ENCODE measurements around the gene DCTN1.
"Not testable (repeated sequence)": the region's sequence is repeated elsewhere in the genome, so short reads cannot be mapped to it uniquely, and the experiment has no call there.

DCTN1 gene

DNA sequence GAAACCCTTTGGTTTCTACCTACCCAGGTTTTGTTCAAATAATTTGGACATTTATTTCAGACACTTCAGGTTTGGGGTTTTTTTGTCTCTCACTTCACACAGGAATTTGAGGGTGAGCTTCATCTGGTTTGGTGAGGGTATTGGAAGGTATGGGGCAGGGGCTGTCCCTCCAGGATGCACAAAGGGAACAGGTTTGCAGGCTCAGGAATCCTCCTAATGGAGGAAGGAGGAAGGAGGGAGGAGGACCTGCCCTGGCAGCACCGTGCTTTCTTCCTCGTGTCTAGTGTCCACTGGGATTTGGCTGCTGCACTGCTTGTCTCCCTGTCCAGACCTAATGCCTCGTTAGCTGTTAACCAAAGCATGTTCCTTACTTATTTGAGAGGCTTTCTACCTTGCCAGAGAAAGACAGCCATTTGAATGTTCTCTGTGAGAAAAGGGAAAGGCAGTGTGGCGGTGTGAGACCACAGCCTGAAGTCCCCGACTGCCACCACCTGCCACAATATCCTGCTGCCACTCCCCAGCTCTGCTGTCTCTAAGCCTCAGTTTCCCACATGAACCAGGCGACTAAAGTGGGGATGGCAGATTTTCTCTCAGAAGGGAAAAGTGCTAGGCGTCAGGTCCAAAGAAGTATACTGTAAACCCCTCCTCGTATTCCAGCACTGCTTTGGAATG lies 34.7 kb downstream of the DCTN1 start:
- no peak overlapping the region for H3K27ac ChIP-seq (ENCODE audit: low read depth, low read length)
- H3K9me3 ChIP-seq (ENCODE audit: control insufficient read depth, insufficient read depth, low read depth, low read length) = no peaks in the 10 kb centered on the region
- no peaks in the 10 kb centered on the region for H3K36me3 ChIP-seq (ENCODE audit: control insufficient read depth, insufficient read depth, low read length)
- H3K4me3 ChIP-seq (ENCODE audit: low read depth, low read length) = no peak overlapping the region
- no peaks in the 10 kb centered on the region for H3K27me3 ChIP-seq (ENCODE audit: control insufficient read depth, insufficient read depth, low read length)
- no peaks in the 10 kb centered on the region for H3K4me1 ChIP-seq (ENCODE audit: control insufficient read depth, insufficient read depth, low read length)
- no peak overlapping the region for H3K9ac ChIP-seq (ENCODE audit: low read length)

DNA sequence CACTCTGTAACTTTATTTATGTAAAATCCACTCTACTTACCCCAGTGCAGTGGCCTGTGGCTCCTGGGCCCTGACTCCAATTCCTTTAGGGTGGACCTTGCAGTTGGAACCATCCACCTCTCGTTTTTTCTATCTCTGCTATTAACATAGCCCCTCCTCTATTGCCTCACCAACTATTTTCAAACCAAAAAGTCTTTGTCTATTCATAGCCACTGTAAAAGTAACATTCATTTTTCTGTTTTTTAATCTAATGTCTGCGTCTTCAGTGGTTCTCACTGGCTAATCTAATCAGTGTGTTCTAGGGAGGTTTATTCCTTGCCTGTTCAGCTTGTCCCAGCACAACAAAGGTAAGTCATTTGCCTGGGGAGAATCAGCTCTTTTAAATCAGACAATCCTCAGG lies 36.8 kb downstream of the DCTN1 start, which contains the start of gene SLC4A5:
SLC4A5 (minus strand) TSS at position 101 of the 400 bp plus-strand sequence. CDS start 28,393 bp downstream, outside the sequence.
- Histone ChIP-seq H3K4me1 (ENCODE audit: control insufficient read depth, insufficient read depth, low read length) (no peaks in the 10 kb centered on the region), H3K4me3 (ENCODE audit: low read depth, low read length) (no peak within 1 kb of the TSS), H3K9me3 (ENCODE audit: control insufficient read depth, insufficient read depth, low read depth, low read length) (no peaks in the 10 kb centered on the region), H3K27ac (ENCODE audit: low read depth, low read length) (no peak within 1 kb of the TSS), H3K27me3 (ENCODE audit: control insufficient read depth, insufficient read depth, low read length) (no peaks in the 10 kb centered on the region), H3K9ac (ENCODE audit: low read length) (no peak within 1 kb of the TSS), H3K36me3 (ENCODE audit: control insufficient read depth, insufficient read depth, low read length) (no peaks in the 10 kb centered on the region)

GRCh38 chr2:74336227-74336626 lies 43.9 kb downstream of the DCTN1 start:
- not testable (repeated sequence) for H3K9me3 ChIP-seq (ENCODE audit: control insufficient read depth, insufficient read depth, low read depth, low read length); H3K27ac ChIP-seq (ENCODE audit: low read depth, low read length); H3K27me3 ChIP-seq (ENCODE audit: control insufficient read depth, insufficient read depth, low read length); H3K36me3 ChIP-seq (ENCODE audit: control insufficient read depth, insufficient read depth, low read length); H3K9ac ChIP-seq (ENCODE audit: low read length); H3K4me3 ChIP-seq (ENCODE audit: low read depth, low read length); H3K4me1 ChIP-seq (ENCODE audit: control insufficient read depth, insufficient read depth, low read length)

DNA sequence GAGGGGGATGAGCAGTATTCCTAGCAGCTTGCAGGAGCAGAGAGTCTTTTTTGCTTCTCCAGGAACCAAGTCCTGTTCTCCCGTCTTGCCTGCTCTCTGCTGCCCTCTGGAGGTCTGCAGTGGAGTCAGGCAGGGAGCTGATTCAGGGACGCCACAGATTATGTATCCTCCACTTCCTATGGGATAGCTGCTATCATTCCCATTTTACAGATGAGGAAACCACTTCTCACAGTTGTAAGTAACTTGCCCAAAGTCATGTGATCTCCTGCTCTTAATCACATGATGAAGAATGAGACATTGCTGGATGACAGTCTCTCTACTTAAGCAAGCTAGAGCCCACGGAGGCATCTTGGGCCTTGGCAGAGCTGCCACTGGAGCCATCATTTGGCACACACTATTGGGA lies 45.2 kb downstream of the DCTN1 start:
- no peak overlapping the region for H3K27ac ChIP-seq (ENCODE audit: low read depth, low read length)
- H3K4me1 ChIP-seq (ENCODE audit: control insufficient read depth, insufficient read depth, low read length) = no peaks in the 10 kb centered on the region
- H3K4me3 ChIP-seq (ENCODE audit: low read depth, low read length) = no peak overlapping the region
- H3K27me3 ChIP-seq (ENCODE audit: control insufficient read depth, insufficient read depth, low read length) = no peaks in the 10 kb centered on the region
- no peaks in the 10 kb centered on the region for H3K9me3 ChIP-seq (ENCODE audit: control insufficient read depth, insufficient read depth, low read depth, low read length)
- 0 out of 2 replicates have a peak, but pooled peaks cover 2% of the 10 kb centered on the region for H3K36me3 ChIP-seq (ENCODE audit: control insufficient read depth, insufficient read depth, low read length)
- no peak overlapping the region for H3K9ac ChIP-seq (ENCODE audit: low read length)

DNA sequence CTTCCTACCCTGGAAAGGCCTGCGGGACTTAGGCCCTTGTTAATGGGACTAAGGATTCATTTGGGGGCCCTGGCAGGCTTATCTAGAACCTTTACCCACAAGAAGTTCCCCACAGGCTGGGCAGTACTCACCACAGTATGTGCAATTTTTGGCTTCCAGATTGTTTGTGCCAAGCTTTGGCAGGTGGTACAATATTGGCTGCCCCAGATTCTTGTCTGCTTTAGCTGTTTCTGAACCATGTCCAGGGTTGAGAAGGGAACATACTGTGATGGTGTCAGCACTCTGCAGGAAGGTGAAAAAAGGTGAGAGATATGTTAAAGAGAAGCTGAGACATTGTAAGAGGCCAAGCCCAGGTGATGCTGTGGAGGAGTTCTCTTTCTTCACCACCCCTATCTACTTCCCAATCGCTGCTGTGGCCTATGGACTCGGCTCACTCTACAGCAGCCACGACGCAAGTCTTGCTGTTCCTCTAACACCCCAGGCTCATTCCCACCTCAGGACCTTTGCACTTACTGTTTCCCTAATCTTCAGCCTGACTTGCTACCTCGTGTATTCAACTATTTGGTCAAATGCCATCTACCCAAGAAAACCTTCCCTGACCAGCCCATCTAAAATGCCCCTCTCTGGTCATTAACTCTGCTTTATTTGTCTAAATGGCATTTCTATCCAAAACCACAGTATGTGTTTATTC lies 46.1 kb downstream of the DCTN1 start:
- H3K9me3 ChIP-seq (ENCODE audit: control insufficient read depth, insufficient read depth, low read depth, low read length) = no peaks in the 10 kb centered on the region
- H3K4me3 ChIP-seq (ENCODE audit: low read depth, low read length) = no peak overlapping the region
- 0 out of 2 replicates have a peak, but pooled peaks cover 4% of the 10 kb centered on the region for H3K36me3 ChIP-seq (ENCODE audit: control insufficient read depth, insufficient read depth, low read length)
- no peaks in the 10 kb centered on the region for H3K27me3 ChIP-seq (ENCODE audit: control insufficient read depth, insufficient read depth, low read length)
- no peak overlapping the region for H3K9ac ChIP-seq (ENCODE audit: low read length)
- H3K27ac ChIP-seq (ENCODE audit: low read depth, low read length) = no peak overlapping the region
- no peaks in the 10 kb centered on the region for H3K4me1 ChIP-seq (ENCODE audit: control insufficient read depth, insufficient read depth, low read length)

- no peak overlapping the region for H3K9ac ChIP-seq (ENCODE audit: low read length)
- H3K4me3 ChIP-seq (ENCODE audit: low read depth, low read length) = no peak overlapping the region
- H3K9me3 ChIP-seq (ENCODE audit: control insufficient read depth, insufficient read depth, low read depth, low read length) = no peaks in the 10 kb centered on the region
- H3K27me3 ChIP-seq (ENCODE audit: control insufficient read depth, insufficient read depth, low read length) = no peaks in the 10 kb centered on the region
- H3K27ac ChIP-seq (ENCODE audit: low read depth, low read length) = no peak overlapping the region
- H3K36me3 ChIP-seq (ENCODE audit: control insufficient read depth, insufficient read depth, low read length) = 0 out of 2 replicates have a peak, but pooled peaks cover 4% of the 10 kb centered on the region
- H3K4me1 ChIP-seq (ENCODE audit: control insufficient read depth, insufficient read depth, low read length) = no peaks in the 10 kb centered on the region
These were observed 46.9 kb downstream of the DCTN1 start for GRCh38 chr2:74333175-74333574.

DNA sequence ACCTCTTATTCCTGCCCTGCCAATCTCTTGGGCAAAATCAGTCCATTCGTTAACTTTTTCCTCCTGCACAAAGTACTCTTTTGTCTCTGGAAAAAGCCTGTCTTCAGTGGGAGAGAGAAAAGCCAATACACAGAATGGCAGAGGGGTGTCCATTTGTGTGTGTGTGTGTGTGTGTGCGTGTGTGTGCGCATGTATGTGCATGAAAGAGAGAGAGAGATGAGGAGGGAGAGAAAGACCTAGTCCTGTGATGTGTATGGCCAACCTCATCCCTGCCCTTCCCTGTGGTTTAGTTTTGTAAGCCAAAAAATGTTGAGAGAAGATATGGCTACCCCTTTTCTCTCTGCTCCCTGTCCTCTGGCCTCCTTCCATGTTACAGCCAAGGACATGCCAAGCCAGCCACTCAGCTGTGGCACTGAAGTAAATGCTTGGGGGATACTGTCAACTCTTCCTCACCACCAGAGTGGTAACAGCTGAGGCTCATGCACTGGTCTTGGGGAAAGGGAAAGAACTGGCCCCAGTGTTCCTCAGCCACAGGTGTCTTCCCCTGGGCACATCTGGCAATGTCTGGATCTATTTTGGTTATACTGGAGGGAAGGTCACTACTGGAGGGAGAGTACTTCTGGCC lies 47.4 kb downstream of the DCTN1 start:
- 0 out of 2 replicates have a peak, but pooled peaks cover 4% of the 10 kb centered on the region for H3K4me1 ChIP-seq (ENCODE audit: control insufficient read depth, insufficient read depth, low read length)
- no peaks in the 10 kb centered on the region for H3K9me3 ChIP-seq (ENCODE audit: control insufficient read depth, insufficient read depth, low read depth, low read length)
- no peaks in the 10 kb centered on the region for H3K27me3 ChIP-seq (ENCODE audit: control insufficient read depth, insufficient read depth, low read length)
- no peak overlapping the region for H3K4me3 ChIP-seq (ENCODE audit: low read depth, low read length)
- no peak overlapping the region for H3K9ac ChIP-seq (ENCODE audit: low read length)
- no peak overlapping the region for H3K27ac ChIP-seq (ENCODE audit: low read depth, low read length)
- 0 out of 2 replicates have a peak, but pooled peaks cover 4% of the 10 kb centered on the region for H3K36me3 ChIP-seq (ENCODE audit: control insufficient read depth, insufficient read depth, low read length)

DNA sequence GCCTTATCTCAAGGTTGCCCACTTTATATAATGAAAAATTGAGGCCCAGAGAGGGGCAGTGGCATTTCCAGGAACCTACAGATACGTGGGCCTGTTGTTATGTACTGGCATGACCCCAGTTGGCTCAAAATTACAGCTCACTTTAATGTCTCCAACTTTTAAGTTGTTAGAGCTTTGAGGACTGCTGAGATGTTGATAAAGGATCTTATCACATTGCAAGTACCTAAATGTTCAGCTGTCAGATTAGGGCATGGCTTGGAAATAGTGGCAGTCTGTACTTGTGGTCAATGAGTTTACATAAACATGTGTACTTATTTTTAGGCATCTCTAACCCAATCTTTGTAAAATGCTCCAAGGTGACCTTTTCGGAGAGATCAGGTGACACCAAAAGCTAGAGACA lies 51.5 kb downstream of the DCTN1 start:
- Histone ChIP-seq H3K9me3 (ENCODE audit: control insufficient read depth, insufficient read depth, low read depth, low read length) (no peaks in the 10 kb centered on the region), H3K4me3 (ENCODE audit: low read depth, low read length) (no peak overlapping the region), H3K27me3 (ENCODE audit: control insufficient read depth, insufficient read depth, low read length) (no peaks in the 10 kb centered on the region), H3K4me1 (ENCODE audit: control insufficient read depth, insufficient read depth, low read length) (0 out of 2 replicates have a peak, but pooled peaks cover 4% of the 10 kb centered on the region), H3K36me3 (ENCODE audit: control insufficient read depth, insufficient read depth, low read length) (0 out of 2 replicates have a peak, but pooled peaks cover 4% of the 10 kb centered on the region), H3K27ac (ENCODE audit: low read depth, low read length) (no peak overlapping the region), H3K9ac (ENCODE audit: low read length) (no peak overlapping the region)

DNA sequence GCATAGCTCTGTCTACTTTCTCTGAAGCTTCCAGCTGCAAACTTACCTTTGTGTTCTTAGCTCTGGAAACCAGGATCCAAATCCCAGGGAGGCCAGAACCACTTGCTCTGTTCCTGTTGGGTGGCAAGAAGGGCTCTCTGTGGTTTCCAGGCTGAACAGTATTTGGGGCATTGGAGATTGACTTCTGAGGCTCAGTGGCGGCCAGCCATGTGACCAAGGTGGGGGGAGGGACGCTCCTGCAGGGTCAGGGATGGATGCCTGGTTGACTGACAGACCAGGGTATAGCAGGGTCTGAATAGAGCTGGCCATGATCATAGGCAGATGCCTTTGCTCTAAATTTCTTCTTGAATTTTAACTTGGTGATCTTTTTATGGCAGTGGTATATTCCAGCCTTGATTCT lies 52.0 kb downstream of the DCTN1 start:
- no peak overlapping the region for H3K27ac ChIP-seq (ENCODE audit: low read depth, low read length)
- no peak overlapping the region for H3K4me3 ChIP-seq (ENCODE audit: low read depth, low read length)
- H3K9ac ChIP-seq (ENCODE audit: low read length) = no peak overlapping the region
- H3K9me3 ChIP-seq (ENCODE audit: control insufficient read depth, insufficient read depth, low read depth, low read length) = no peaks in the 10 kb centered on the region
- no peaks in the 10 kb centered on the region for H3K27me3 ChIP-seq (ENCODE audit: control insufficient read depth, insufficient read depth, low read length)
- H3K36me3 ChIP-seq (ENCODE audit: control insufficient read depth, insufficient read depth, low read length) = 0 out of 2 replicates have a peak, but pooled peaks cover 4% of the 10 kb centered on the region
- 0 out of 2 replicates have a peak, but pooled peaks cover 4% of the 10 kb centered on the region for H3K4me1 ChIP-seq (ENCODE audit: control insufficient read depth, insufficient read depth, low read length)

DNA sequence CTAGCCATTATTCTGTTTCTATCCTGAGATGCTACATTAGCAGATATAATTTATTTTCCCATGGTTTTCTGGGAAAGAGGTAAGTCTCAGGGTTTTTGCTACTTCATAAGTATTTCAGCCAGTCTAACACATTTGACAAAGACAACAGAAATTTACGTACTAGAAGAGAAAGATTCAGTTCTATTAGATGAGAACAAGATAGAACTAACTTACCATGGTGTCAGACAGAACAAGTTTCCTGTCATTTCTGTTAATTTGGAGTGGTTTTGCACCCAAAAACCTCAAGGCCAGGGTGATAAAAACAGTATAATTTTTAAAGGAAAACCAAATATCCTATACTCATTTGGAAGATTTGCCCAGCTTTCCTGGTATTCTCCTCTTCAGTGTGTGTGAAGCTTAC lies 52.5 kb downstream of the DCTN1 start:
- no peak overlapping the region for H3K27ac ChIP-seq (ENCODE audit: low read depth, low read length)
- H3K4me3 ChIP-seq (ENCODE audit: low read depth, low read length) = no peak overlapping the region
- H3K4me1 ChIP-seq (ENCODE audit: control insufficient read depth, insufficient read depth, low read length) = 0 out of 2 replicates have a peak, but pooled peaks cover 4% of the 10 kb centered on the region
- H3K9ac ChIP-seq (ENCODE audit: low read length) = no peak overlapping the region
- H3K36me3 ChIP-seq (ENCODE audit: control insufficient read depth, insufficient read depth, low read length) = 0 out of 2 replicates have a peak, but pooled peaks cover 4% of the 10 kb centered on the region
- no peaks in the 10 kb centered on the region for H3K9me3 ChIP-seq (ENCODE audit: control insufficient read depth, insufficient read depth, low read depth, low read length)
- H3K27me3 ChIP-seq (ENCODE audit: control insufficient read depth, insufficient read depth, low read length) = no peaks in the 10 kb centered on the region

- Histone ChIP-seq H3K4me3 (ENCODE audit: low read depth, low read length) (no peak overlapping the region), H3K9ac (ENCODE audit: low read length) (no peak overlapping the region)
These were observed 52.9 kb downstream of the DCTN1 start for GRCh38 chr2:74327199-74327598.

More at GRCh38 chr2:74327199-74327598, 52.9 kb downstream of the DCTN1 start:
- 0 out of 2 replicates have a peak, but pooled peaks cover 4% of the 10 kb centered on the region for H3K36me3 ChIP-seq (ENCODE audit: control insufficient read depth, insufficient read depth, low read length)
- H3K27me3 ChIP-seq (ENCODE audit: control insufficient read depth, insufficient read depth, low read length) = no peaks in the 10 kb centered on the region
- H3K27ac ChIP-seq (ENCODE audit: low read depth, low read length) = no peak overlapping the region
- H3K4me1 ChIP-seq (ENCODE audit: control insufficient read depth, insufficient read depth, low read length) = 0 out of 2 replicates have a peak, but pooled peaks cover 4% of the 10 kb centered on the region
- H3K9me3 ChIP-seq (ENCODE audit: control insufficient read depth, insufficient read depth, low read depth, low read length) = no peaks in the 10 kb centered on the region

Measured in HUES6 (cell line).